Hematopoietic multipotent progenitor cell (in vitro differentiated cells): ENCODE results near the gene BCR. TPM values are rescaled to one million over a fixed set of nuclear protein-coding genes. Genes with fewer than 3 reads are reported as not detected.

ENCODE experiments used
- DNase-seq, 3 donors: peaks; one replicate each; pipeline ENCODE4 v3.0.0-alpha.2; 2011 to 2015; ENCODE audit warnings: low read depth in 2 of 3, low spot score in 2 of 3
- total RNA-seq: library from RNA; depleted of rRNA; stranded (reverse); fragments of >200 nt; gene quantifications from one replicate; pipeline ENCODE4 v1.2.3, GENCODE V29; 2012

BCR gene
- total RNA-seq, 1 donor = 238 TPM

DNA sequence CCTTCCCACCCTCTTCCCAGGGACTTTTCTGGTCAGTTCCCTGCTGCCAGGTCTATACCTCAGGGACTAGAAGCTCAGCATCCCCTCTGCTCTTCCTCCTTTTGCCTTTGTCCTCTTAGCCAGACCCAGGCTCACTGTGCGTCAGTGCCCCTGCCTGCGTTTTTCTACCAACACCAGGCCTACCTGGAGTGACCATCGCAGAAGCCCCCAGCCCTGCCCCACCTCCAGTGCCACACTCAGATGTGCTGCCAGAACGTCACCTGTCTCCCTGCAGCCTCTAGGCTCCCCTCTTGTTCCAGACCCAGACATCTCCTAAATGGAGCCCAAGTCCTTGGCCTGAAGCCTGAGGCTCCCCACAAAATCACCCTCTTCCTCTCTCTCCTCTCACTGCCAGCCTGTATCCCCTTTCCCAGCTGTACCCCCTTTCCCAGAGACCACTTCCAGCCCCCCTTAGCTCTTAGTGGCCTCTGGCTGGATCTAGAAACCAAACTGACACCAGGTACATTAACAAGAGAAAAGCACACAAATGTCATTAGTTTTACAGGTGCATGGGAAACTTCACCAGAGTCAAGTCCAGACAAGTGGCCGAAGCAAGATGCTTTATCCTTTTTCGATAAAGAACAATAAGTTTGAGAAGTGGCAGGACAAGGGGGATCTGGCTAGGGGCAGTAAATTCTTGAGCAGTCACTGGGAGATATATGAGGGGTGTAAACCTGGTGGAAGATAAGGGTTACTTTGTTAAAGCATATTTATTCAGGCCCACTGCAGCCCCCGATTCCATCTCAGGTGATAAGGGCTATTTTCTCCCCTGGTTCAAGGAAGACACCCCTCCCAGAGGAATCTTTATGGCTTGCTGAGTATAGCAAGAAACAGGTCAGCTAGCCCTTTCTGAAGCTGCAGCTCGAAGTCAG, 61.5 kb downstream of the BCR start:
- DNase-seq = no peak

- DNase-seq = no peak
Measured at GRCh38 chr22:23242473-23243001, 62.2 kb downstream of the BCR start.

GRCh38 chr22:23243006-23243573, 62.8 kb downstream of the BCR start:
- DNase-seq = peak in 2 of 3 donors; percentile 44 to 63

GRCh38 chr22:23243859-23244689, 63.8 kb downstream of the BCR start:
- DNase-seq = no peak

DNA sequence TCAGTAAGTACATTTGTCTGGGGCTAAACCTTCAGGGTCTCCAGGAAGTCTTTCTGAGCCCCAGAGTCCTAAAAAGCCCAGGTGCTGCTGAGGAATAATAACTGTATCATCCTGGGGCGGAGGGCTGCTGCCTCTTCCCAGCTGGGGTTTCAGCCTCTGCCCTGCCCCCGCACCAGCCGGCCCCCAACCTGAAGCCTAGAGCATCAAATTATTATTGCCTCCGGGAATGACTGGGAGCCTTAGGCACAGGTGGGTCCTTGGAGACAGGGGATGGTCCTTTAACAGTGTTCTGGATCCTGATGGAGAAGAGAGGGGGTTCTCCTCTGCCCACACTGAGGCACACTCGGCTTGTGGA, 64.4 kb downstream of the BCR start:
- no peak for DNase-seq

- DNase-seq = no peak
Measured at GRCh38 chr22:23245045-23245798, 64.9 kb downstream of the BCR start.

DNA sequence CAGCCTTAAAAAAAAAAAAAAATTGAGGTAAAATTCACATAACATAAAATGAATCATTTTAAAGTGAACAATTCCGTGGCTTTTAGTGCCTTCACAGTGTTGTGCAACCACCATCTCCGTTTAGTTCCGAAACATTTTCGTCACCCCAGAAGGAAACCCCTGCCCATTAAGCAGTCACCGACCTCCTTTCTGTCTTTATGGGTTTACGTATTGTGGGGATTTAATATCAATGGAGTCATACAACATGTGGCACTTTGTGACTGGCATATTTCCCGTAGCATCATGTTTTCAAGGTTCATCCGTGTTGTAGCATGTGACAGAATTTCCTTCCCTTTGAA, 65.5 kb downstream of the BCR start:
- DNase-seq = no peak

- DNase-seq = no peak
Measured at GRCh38 chr22:23246982-23247766, 66.9 kb downstream of the BCR start.

GRCh38 chr22:23248583-23248982, 68.3 kb downstream of the BCR start:
- DNase-seq = no peak

DNA sequence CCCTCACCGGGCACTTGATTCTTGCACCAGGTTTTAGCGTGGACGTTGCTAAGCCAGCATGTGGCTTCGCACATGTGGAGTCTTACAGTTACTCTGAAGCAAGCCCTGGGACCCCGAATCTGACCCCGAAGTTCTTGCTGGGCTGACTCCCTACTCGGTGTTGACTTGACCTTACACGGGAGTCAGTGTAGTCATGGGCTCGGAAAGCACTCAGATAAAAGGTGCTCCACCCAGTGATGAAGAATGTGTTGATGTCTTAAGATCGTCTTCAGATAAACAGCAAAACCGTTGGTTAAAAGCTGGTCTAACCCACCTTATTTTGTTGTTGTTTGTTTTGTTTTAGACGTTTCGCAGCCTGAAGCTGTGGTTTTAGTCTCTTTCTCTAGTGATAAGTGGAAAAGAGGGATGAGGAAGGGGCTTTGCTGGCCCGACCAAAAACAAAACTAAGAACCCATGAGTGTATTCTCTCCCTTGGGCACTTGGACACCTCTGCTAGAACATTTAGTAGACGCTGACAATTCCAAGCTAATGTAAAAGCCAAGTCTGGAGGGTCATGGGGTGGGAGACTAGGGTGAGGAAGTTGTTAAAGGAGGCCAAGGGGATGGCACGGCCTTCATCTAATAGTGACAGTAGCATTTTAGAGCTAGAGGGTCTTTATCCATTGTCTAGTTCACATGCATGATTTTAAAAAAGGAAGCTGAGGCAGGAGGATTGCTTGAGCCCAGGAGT, 69.9 kb downstream of the BCR start:
- DNase-seq = no peak

GRCh38 chr22:23250785-23251363, 70.6 kb downstream of the BCR start:
- no peak for DNase-seq

GRCh38 chr22:23251445-23252093, 71.3 kb downstream of the BCR start:
- DNase-seq = no peak

DNA sequence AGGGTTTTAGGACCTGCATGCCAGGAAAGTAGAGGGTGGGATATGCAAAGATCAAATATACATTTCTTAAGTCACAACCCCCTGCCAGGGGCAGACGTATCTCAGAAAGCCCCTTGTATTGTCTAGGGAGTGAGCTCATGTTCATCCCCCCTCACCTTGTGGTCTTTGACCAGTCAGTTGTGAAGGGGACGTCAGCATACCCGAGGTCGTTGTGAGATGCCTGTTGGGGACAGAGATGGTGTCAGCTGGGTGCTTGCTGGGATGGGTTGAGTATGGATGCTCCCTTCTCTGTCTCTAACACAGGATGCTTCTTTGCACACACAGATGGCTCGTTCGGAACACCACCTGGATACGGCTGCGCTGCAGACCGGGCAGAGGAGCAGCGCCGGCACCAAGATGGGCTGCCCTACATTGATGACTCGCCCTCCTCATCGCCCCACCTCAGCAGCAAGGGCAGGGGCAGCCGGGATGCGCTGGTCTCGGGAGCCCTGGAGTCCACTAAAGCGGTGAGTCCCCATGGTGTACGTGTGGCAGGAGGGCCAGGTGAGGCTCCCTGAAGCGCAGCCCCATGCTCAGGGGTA, 73.3 kb downstream of the BCR start:
- DNase-seq = no peak

- no peak for DNase-seq
Measured at GRCh38 chr22:23255506-23256170, 75.3 kb downstream of the BCR start.

GRCh38 chr22:23256171-23256932, 76.0 kb downstream of the BCR start:
- no peak for DNase-seq

- no peak for DNase-seq
Measured at GRCh38 chr22:23256986-23257888, 76.9 kb downstream of the BCR start.
